Calu3 (cell line): Measurements from ENCODE around the gene KLF14. TPM values are rescaled to one million over a fixed set of nuclear protein-coding genes. Genes with fewer than 3 reads are reported as not detected.

Experiments used
- BruUV-seq: library from RNA; stranded (reverse); fragments of 400-500 nt; replicated peaks from 2 replicates; lab custom pipeline; 2021; lab: Mats Ljungman, UMichigan
- CTCF ChIA-PET: fragments of 300-600 bp; sonication (Branson Sonifier 250); formaldehyde crosslinking; loops from one replicate; lab custom pipeline; 2022; ENCODE audit warnings: antibody characterized with exemption; lab: Charles Lee
- DNase-seq: peaks from one replicate; pipeline ENCODE4 v3.0.0; 2022
- H3K27ac Mint-ChIP-seq: one replicate; pipeline ENCODE4 v1.8.0; 2022; ENCODE audit warnings: mixed read lengths; ENCODE audit not compliant: unreplicated experiment
- H3K27me3 Mint-ChIP-seq: one replicate; pipeline ENCODE4 v1.8.0; 2022; ENCODE audit warnings: mixed read lengths; ENCODE audit not compliant: unreplicated experiment
- H3K36me3 Mint-ChIP-seq: one replicate; pipeline ENCODE4 v1.8.0; 2022; ENCODE audit warnings: mild to moderate bottlenecking, moderate library complexity, mixed read lengths; ENCODE audit not compliant: insufficient read depth, unreplicated experiment
- H3K4me1 Mint-ChIP-seq: one replicate; pipeline ENCODE4 v1.8.0; 2022; ENCODE audit warnings: mild to moderate bottlenecking, low read depth, mixed read lengths; ENCODE audit not compliant: unreplicated experiment
- H3K4me3 Mint-ChIP-seq: one replicate; pipeline ENCODE4 v1.8.0; 2022; ENCODE audit warnings: mild to moderate bottlenecking, low read depth, moderate library complexity, mixed read lengths; ENCODE audit not compliant: unreplicated experiment
- H3K9me3 Mint-ChIP-seq: one replicate; pipeline ENCODE4 v1.8.0; 2022; ENCODE audit warnings: low read depth, mixed read lengths; ENCODE audit not compliant: unreplicated experiment
- intact Hi-C: fragments of 100-400 bp; cut with micrococcal nuclease; formaldehyde crosslinking; loops from one replicate; pipeline ENCODE4 v1.10.0; 2022; ENCODE audit not compliant: unreplicated experiment
- total RNA-seq: library from RNA; stranded (reverse); gene quantifications from 2 replicates; pipeline ENCODE4 v1.2.3, GENCODE V29; 2022
- TF ChIP-seq, protein P1 (sequence below): fragments of 200-600 bp; IDR thresholded peaks from one replicate; pipeline ENCODE4 v1.8.0; 2022; ENCODE audit warnings: antibody characterized with exemption; ENCODE audit not compliant: unreplicated experiment

KLF14 gene
- total RNA-seq, 1 experiment from 2014 or later: 0.17 TPM

DNA sequence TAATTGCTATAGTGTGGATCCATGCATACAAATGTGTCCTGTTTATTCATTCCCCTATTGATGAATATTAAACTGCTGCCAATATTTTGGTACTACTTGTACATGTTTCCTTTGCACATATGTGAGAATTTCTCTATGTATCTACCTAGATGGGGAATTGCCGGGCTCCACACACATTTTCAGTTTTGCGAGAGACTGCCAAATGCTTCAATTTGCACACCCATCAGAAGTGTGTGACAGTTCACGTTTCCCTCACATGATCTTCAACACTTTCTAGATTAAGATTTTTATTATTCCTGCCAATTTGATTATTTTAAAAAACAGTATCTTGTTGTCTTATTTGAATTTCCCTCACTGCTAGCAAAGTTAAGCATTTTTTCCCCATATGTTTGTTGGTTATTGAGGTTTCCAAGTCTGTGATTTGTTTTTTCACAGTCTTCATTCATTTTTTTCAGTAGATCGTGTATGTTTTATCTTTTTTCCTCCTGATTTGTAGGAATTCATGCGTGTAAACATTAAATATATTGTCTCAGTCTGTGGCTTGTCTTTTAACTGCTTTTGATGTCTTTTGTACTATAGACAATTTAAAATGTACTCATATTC is 2.4 kb upstream of the KLF14 start:
- CTCF ChIA-PET: no interaction called here
- H3K27me3 Mint-ChIP-seq: peaks cover 42% of the 10 kb centered on the region
- no peaks in the 10 kb centered on the region for H3K9me3 Mint-ChIP-seq
- BruUV-seq: no TSS peak
- TF ChIP-seq, protein P1, sequence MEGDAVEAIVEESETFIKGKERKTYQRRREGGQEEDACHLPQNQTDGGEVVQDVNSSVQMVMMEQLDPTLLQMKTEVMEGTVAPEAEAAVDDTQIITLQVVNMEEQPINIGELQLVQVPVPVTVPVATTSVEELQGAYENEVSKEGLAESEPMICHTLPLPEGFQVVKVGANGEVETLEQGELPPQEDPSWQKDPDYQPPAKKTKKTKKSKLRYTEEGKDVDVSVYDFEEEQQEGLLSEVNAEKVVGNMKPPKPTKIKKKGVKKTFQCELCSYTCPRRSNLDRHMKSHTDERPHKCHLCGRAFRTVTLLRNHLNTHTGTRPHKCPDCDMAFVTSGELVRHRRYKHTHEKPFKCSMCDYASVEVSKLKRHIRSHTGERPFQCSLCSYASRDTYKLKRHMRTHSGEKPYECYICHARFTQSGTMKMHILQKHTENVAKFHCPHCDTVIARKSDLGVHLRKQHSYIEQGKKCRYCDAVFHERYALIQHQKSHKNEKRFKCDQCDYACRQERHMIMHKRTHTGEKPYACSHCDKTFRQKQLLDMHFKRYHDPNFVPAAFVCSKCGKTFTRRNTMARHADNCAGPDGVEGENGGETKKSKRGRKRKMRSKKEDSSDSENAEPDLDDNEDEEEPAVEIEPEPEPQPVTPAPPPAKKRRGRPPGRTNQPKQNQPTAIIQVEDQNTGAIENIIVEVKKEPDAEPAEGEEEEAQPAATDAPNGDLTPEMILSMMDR: no peak
- peaks cover 19% of the 10 kb centered on the region for H3K36me3 Mint-ChIP-seq
- H3K27ac Mint-ChIP-seq: no peak overlapping the region
- H3K4me1 Mint-ChIP-seq: no peaks in the 10 kb centered on the region
- DNase-seq: no peak
- intact Hi-C loops: no loop called here
- no peak overlapping the region for H3K4me3 Mint-ChIP-seq

DNA sequence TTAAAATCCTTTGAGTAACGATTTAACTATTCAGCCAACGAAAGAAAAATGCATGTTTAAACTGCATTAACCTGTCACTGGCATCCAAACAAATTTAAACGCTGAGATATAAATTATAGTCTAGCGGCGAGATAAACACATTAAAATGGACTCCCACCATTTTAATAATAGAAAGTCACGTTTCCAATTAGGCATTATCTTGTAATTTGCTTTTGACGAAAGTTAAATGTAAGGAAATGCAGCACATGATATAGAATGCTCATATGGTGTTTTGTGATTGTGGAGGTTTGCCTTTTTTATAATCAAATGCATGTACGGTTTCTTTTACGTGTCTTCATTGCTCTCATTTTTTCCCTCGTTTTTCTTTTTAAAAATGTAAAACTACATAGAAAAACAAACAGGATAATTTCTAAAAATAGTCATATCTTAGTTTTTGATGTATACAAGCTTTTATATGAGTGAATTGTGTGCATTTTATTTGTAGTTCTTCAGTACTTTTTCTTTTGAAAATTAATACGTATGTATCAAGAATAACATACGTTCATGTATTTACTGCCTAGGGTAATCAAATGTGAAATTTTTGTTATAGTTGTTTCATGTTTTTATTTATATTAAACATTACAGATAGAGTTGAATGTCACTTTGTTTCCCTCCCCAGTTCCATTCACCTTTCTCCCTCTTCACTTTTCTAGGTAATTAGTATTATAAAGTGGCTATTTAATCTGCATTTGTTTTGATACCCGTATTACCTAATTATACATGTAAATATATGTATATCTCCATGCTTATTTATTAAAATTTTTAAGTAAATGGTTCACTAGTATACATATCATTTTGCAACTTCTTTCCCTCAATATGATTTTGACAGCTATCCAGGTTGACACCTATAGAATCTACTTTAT is 1.1 kb upstream of the KLF14 start:
- Mint-ChIP-seq H3K4me3 (peak overlapping the region; percentile 70), H3K27me3 (peaks cover 55% of the 10 kb centered on the region), H3K9me3 (no peaks in the 10 kb centered on the region), H3K36me3 (peaks cover 19% of the 10 kb centered on the region), H3K4me1 (no peaks in the 10 kb centered on the region), H3K27ac (no peak overlapping the region)
- TF ChIP-seq, protein P1: no peak
- CTCF ChIA-PET: no interaction called here
- no peak for DNase-seq
- BruUV-seq: no TSS peak
- intact Hi-C loops: no loop called here

DNA sequence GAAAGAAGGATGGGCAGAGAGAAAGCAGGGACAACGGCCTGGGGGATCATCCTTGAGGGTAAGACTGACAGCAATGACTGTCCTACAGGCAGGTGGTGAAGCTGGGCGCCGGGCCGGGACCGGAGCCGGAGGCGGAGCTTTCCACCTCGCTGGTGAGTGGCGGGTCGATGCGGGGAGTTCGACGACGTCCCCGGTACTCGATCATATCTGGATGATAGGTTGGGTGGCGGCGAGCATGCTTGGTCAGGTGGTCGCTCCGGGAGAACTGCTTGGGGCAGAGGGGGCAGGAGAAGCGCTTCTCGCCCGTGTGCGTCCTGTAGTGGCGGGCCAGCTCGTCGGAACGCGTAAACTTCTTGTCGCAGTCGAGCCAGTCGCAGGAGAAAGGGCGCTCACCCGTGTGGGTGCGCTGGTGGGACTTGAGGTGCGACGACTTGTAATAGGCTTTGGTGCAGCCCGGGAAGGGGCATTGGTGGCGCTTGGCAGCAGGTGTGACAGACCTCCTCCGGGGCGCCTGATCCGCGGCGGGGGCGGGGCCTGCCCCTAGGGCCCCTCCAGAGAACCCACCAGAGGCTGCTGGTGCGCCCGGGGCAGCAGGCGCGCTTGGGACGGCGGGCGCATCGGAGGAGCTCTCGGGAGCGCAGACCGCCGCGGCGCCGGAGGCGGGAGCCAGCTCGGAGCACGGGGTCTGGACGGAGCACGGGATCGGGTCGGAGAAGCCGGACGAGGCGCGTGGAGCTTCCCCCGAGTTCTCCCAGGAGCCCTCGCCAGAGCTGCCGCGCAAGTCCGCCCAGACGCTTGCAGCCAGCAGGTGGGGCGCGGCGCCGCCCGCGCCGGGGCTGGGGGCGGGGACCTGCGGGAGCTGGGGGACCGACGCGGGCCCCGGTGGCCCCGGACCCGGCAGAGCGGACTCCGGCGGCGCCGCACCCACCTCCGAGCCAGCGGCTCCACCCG is 752 bp downstream of the KLF14 start:
- H3K27ac Mint-ChIP-seq: no peak overlapping the region
- peak; percentile 55 for DNase-seq
- peak overlapping the region; percentile 70 for H3K4me3 Mint-ChIP-seq
- no peaks in the 10 kb centered on the region for H3K4me1 Mint-ChIP-seq
- CTCF ChIA-PET: interaction anchor here (1.0 to 1.1 kb wide), 2 partner anchors 10 to 25 kb away, joined by 3 to 6 read pairs; no protein-coding TSS in a partner anchor
- TF ChIP-seq, protein P1: no peak
- H3K9me3 Mint-ChIP-seq: no peaks in the 10 kb centered on the region
- BruUV-seq: no TSS peak
- H3K36me3 Mint-ChIP-seq: peaks cover 19% of the 10 kb centered on the region
- H3K27me3 Mint-ChIP-seq: peaks cover 73% of the 10 kb centered on the region
- intact Hi-C loops: no loop called here

DNA sequence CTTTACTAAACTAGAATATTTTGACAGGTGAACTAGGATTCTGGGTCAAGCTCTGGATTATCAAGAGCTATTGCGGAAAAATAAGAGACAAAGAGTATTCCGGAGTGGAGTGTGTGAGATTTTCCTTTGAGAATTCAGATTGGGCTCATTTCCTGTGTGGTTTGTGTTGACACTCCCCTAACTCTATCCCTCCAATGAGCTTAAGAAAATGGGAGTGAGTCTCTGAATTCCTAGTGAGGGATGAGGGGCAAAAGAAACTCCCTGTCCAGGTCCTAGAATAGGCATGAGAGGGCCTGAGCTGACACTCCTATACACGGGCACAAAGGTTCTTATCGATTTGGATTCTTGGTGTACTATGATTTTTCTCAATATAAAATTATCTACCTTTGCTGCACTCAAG is 10.2 kb downstream of the KLF14 start:
- no peak for DNase-seq
- H3K27ac Mint-ChIP-seq: no peak overlapping the region
- peaks cover 30% of the 10 kb centered on the region for H3K27me3 Mint-ChIP-seq
- CTCF ChIA-PET: no interaction called here
- H3K36me3 Mint-ChIP-seq: no peaks in the 10 kb centered on the region
- H3K4me1 Mint-ChIP-seq: no peaks in the 10 kb centered on the region
- H3K9me3 Mint-ChIP-seq: no peaks in the 10 kb centered on the region
- no peak overlapping the region for H3K4me3 Mint-ChIP-seq
- intact Hi-C loops: no loop called here
- TF ChIP-seq, protein P1: no peak
- no TSS peak for BruUV-seq
